Astrocyte (in vitro differentiated cells and primary cell): ENCODE data around the gene SBNO2. TPM values are rescaled to one million over a fixed set of nuclear protein-coding genes. Genes with fewer than 3 reads are reported as not detected.

Experiments used
- DNase-seq: peaks from one replicate; pipeline ENCODE4 v3.0.0-alpha.2; 2010; ENCODE audit warnings: low read depth
- FAIRE-seq: peaks from 2 replicates; lab custom pipeline; 2011; peaks lifted over from hg19 to GRCh38; lab: Jason Lieb, UNC
- H2AFZ ChIP-seq: 2 replicates; pipeline ENCODE4 v1.6.0; 2012; ENCODE audit warnings: low read depth, low read length, inconsistent platforms
- H3K27ac ChIP-seq: 2 replicates; pipeline ENCODE4 v1.5.1; 2011; ENCODE audit warnings: low read depth, low read length, inconsistent platforms
- H3K27me3 ChIP-seq: 2 replicates; pipeline ENCODE4 v1.6.0; 2011; ENCODE audit warnings: low read length, inconsistent platforms; ENCODE audit not compliant: insufficient read depth
- H3K36me3 ChIP-seq: 2 replicates; pipeline ENCODE4 v1.5.1; 2011; ENCODE audit warnings: low read length, inconsistent platforms; ENCODE audit not compliant: insufficient read depth
- H3K4me1 ChIP-seq: 2 replicates; pipeline ENCODE4 v1.5.1; 2011; ENCODE audit warnings: low read length, inconsistent platforms; ENCODE audit not compliant: insufficient read depth
- H3K4me2 ChIP-seq: 2 replicates; pipeline ENCODE4 v1.6.0; 2012; ENCODE audit warnings: low read length, inconsistent platforms
- H3K4me3 ChIP-seq: 2 replicates; pipeline ENCODE4 v1.5.1; 2011; ENCODE audit warnings: low read depth, mild to moderate bottlenecking, low read length, inconsistent platforms; ENCODE audit not compliant: insufficient read depth
- H3K79me2 ChIP-seq: 2 replicates; pipeline ENCODE4 v1.6.0; 2012; ENCODE audit warnings: mild to moderate bottlenecking, low read length, inconsistent platforms; ENCODE audit not compliant: insufficient read depth
- H3K9ac ChIP-seq: 2 replicates; pipeline ENCODE4 v1.6.0; 2012; ENCODE audit warnings: mild to moderate bottlenecking, low read length, inconsistent platforms
- H3K9me3 ChIP-seq: 2 replicates; pipeline ENCODE4 v1.5.1; 2012; ENCODE audit warnings: low read depth, mild to moderate bottlenecking, low read length, inconsistent platforms; ENCODE audit not compliant: insufficient read depth
- H4K20me1 ChIP-seq: 2 replicates; pipeline ENCODE4 v1.6.0; 2012; ENCODE audit warnings: low read length, inconsistent platforms; ENCODE audit not compliant: insufficient read depth
- H3K27ac Mint-ChIP-seq: one replicate; pipeline ENCODE4 v1.8.0; 2021; ENCODE audit warnings: mild to moderate bottlenecking, mixed read lengths; ENCODE audit not compliant: unreplicated experiment
- H3K27me3 Mint-ChIP-seq: one replicate; pipeline ENCODE4 v1.8.0; 2021; ENCODE audit warnings: low read depth, mixed read lengths; ENCODE audit not compliant: unreplicated experiment
- H3K36me3 Mint-ChIP-seq: one replicate; pipeline ENCODE4 v1.8.0; 2021; ENCODE audit warnings: low read depth, mixed read lengths; ENCODE audit not compliant: unreplicated experiment
- H3K4me1 Mint-ChIP-seq: one replicate; pipeline ENCODE4 v1.8.0; 2021; ENCODE audit warnings: low read depth, mixed read lengths; ENCODE audit not compliant: unreplicated experiment
- H3K4me3 Mint-ChIP-seq: one replicate; pipeline ENCODE4 v1.8.0; 2021; ENCODE audit warnings: mild to moderate bottlenecking, moderate library complexity, mixed read lengths; ENCODE audit not compliant: unreplicated experiment
- H3K9me3 Mint-ChIP-seq: one replicate; pipeline ENCODE4 v1.8.0; 2021; ENCODE audit warnings: mild to moderate bottlenecking, mixed read lengths; ENCODE audit not compliant: unreplicated experiment
- EZH2 ChIP-seq: IDR thresholded peaks from 2 replicates; pipeline ENCODE4 v1.6.1; 2012; ENCODE audit warnings: mild to moderate bottlenecking, low read length, inconsistent platforms; ENCODE audit not compliant: insufficient read depth
- total RNA-seq: library from RNA; stranded (reverse); gene quantifications from 2 replicates; pipeline ENCODE4 v1.2.1, GENCODE V29; 2021
- TF ChIP-seq, protein P1 (sequence below): IDR thresholded peaks from 2 replicates; pipeline ENCODE4 v1.5.1; 2011; ENCODE audit warnings: low read depth, mild to moderate bottlenecking, inconsistent platforms, low read length, moderate library complexity; ENCODE audit not compliant: insufficient read depth

SBNO2 gene
- total RNA-seq, 1 donor from 2014 or later = 39.3 TPM

DNA sequence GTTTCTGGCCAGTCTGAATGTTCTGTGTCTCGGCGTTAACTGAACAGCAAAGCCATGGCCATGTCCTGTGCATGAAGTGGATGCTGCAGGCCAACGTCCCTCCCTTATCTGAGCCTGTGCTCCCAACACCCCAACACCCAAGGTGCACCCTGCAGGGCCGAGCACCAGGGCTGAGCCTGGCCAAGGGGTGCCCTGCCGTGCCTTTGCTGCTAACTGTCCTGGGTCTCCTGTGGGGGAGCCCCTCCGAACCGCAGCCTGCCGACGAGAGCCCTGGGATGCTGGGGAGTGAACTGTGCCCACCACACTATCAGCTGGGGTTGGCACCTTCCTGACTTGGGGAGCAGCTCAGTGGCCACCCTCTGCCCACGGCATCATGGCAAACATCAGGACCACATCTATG, 52.7 kb downstream of the SBNO2 start:
- no peaks in the 10 kb centered on the region for H3K27me3 ChIP-seq
- TF ChIP-seq, protein P1, sequence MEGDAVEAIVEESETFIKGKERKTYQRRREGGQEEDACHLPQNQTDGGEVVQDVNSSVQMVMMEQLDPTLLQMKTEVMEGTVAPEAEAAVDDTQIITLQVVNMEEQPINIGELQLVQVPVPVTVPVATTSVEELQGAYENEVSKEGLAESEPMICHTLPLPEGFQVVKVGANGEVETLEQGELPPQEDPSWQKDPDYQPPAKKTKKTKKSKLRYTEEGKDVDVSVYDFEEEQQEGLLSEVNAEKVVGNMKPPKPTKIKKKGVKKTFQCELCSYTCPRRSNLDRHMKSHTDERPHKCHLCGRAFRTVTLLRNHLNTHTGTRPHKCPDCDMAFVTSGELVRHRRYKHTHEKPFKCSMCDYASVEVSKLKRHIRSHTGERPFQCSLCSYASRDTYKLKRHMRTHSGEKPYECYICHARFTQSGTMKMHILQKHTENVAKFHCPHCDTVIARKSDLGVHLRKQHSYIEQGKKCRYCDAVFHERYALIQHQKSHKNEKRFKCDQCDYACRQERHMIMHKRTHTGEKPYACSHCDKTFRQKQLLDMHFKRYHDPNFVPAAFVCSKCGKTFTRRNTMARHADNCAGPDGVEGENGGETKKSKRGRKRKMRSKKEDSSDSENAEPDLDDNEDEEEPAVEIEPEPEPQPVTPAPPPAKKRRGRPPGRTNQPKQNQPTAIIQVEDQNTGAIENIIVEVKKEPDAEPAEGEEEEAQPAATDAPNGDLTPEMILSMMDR = no peak
- no peak for TF ChIP-seq EZH2
- Mint-ChIP-seq H3K4me3 (no peak overlapping the region), H3K36me3 (peaks cover 20% of the 10 kb centered on the region), H3K27ac (no peak overlapping the region), H3K27me3 (no peaks in the 10 kb centered on the region), H3K4me1 (no peaks in the 10 kb centered on the region), H3K9me3 (peaks cover 2% of the 10 kb centered on the region)
- H3K4me1 ChIP-seq = peaks cover 7% of the 10 kb centered on the region
- H3K27ac ChIP-seq = no peak overlapping the region
- no peak overlapping the region for H3K4me2 ChIP-seq
- DNase-seq = no peak
- H4K20me1 ChIP-seq = peaks cover 34% of the 10 kb centered on the region
- no peaks in the 10 kb centered on the region for H3K9me3 ChIP-seq
- H3K4me3 ChIP-seq = no peak overlapping the region
- peaks cover 20% of the 10 kb centered on the region for H3K79me2 ChIP-seq
- no peak for FAIRE-seq
- H3K9ac ChIP-seq = no peak overlapping the region
- H2AFZ ChIP-seq = no peak overlapping the region
- H3K36me3 ChIP-seq = peaks cover 9% of the 10 kb centered on the region

DNA sequence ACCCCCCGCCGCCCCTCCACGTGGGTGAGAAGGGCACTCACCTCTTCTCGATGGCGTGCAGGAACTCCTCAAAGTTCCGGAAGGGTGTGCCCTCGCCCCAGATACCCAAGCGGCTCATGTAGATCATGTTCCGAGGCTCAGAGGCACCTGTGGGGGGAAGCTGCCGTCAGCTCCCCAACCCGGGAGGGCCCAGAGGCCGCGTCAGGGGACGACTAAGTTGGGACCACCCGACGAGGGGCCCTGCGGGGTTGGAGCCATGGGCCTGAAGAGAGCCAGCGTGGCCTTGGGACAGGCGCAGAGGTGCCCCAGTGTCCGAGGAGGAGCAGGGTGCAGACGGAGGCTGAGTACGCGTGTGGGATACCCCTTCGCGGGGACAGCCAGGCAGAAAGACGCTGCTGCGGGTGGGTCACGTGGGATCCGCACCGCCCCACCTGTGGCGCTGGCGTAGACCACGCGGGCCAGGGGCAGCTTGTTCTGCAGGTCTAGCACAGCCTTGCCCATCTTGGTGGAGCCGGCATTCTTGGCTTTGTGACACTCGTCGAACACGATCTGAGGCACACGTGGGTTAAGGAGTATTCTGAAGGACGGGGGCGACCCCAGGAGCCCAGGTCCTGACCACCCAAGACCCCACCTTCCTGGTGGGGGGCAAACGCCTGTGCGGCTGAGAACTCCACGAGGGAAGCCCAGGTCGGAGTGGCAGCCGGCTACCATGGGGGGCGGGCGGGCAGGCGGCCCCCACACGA, 54.4 kb downstream of the SBNO2 start:
- H3K4me3 ChIP-seq = no peak overlapping the region
- no peak for DNase-seq
- no peaks in the 10 kb centered on the region for H3K27me3 ChIP-seq
- no peaks in the 10 kb centered on the region for H3K9me3 ChIP-seq
- Mint-ChIP-seq H3K4me3 (no peak overlapping the region), H3K27ac (no peak overlapping the region), H3K4me1 (no peaks in the 10 kb centered on the region), H3K9me3 (peaks cover 2% of the 10 kb centered on the region), H3K36me3 (peaks cover 11% of the 10 kb centered on the region), H3K27me3 (no peaks in the 10 kb centered on the region)
- H4K20me1 ChIP-seq = peaks cover 30% of the 10 kb centered on the region
- H3K36me3 ChIP-seq = peaks cover 7% of the 10 kb centered on the region
- no peak overlapping the region for H3K4me2 ChIP-seq
- FAIRE-seq = no peak
- no peak overlapping the region for H2AFZ ChIP-seq
- H3K9ac ChIP-seq = no peak overlapping the region
- peaks cover 7% of the 10 kb centered on the region for H3K79me2 ChIP-seq
- H3K27ac ChIP-seq = no peak overlapping the region
- H3K4me1 ChIP-seq = no peaks in the 10 kb centered on the region
- TF ChIP-seq, protein P1 = no peak
- TF ChIP-seq EZH2 = no peak

DNA sequence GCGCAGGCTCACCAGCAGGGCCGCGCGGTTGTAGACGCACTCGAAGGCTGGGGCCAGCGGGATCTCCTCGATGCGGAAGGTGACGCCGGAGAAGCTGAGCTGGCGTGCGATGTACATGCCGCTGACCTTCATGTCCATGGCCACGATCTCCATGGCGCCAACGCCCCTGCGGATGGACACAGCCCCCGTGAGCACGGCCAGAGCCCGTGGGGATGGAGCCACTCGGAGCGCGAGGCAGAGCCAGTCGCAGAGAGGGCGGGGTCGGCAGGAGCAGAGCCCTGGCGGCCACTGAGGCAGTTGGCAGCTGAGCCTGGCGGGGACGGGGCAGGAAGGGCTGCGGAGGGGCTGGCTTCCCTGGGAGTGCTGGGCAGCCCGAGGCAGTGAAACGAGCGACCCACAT, 55.1 kb downstream of the SBNO2 start:
- Histone ChIP-seq H3K36me3 (peaks cover 7% of the 10 kb centered on the region), H3K4me2 (no peak overlapping the region), H3K27me3 (no peaks in the 10 kb centered on the region), H3K4me1 (peaks cover under 1% of the 10 kb centered on the region), H4K20me1 (peaks cover 29% of the 10 kb centered on the region), H3K79me2 (peaks cover 6% of the 10 kb centered on the region), H2AFZ (no peak overlapping the region), H3K4me3 (no peak overlapping the region), H3K9ac (no peak overlapping the region), H3K27ac (no peak overlapping the region), H3K9me3 (no peaks in the 10 kb centered on the region)
- Mint-ChIP-seq H3K4me1 (no peaks in the 10 kb centered on the region), H3K27me3 (no peaks in the 10 kb centered on the region), H3K9me3 (peaks cover 2% of the 10 kb centered on the region), H3K4me3 (no peak overlapping the region), H3K36me3 (peaks cover 11% of the 10 kb centered on the region), H3K27ac (no peak overlapping the region)
- DNase-seq (no peak), FAIRE-seq (no peak)
- TF ChIP-seq EZH2 = no peak
- TF ChIP-seq, protein P1 = no peak
